NCI-H146 treated with DMSO at 0.1 percent for 48 hours (cell line): Measurements from ENCODE around the gene SNRPA.
A peak's percentile ranks its signal among the peaks of the same experiment; 100 is the strongest.

Source experiments
- DNase-seq: peaks from one replicate; lab custom pipeline; 2025; ENCODE audit not compliant: unreplicated experiment; lab: John Stamatoyannopoulos, UW

Gene SNRPA

GRCh38 chr19:40750874-40751537, at the start of gene SNRPA:
TSS of gene SNRPA (plus strand) at chr19:40751203. CDS start at chr19:40751409, 206 bp downstream.
- peak; percentile 95 for DNase-seq

DNA sequence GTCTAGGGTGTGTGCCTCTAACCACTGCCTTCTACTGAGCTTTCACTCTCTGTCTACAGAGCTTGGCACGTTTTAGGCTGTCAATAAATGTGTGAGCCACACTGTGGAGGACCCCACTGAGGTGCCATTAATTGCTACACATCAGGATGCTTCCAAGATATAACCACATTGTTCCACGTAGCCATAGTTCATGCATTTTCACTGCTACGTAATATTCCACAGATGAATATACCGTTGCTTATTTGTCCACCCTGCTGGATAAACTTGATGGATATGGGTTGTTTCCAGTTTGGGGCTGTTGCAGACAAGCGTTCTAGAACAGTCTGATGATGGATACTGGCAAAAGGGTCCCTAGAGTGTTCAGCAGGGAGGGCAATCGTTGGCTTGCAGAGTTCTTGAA, 49.2 kb upstream of the SNRPA start:
- no peak for DNase-seq

DNA sequence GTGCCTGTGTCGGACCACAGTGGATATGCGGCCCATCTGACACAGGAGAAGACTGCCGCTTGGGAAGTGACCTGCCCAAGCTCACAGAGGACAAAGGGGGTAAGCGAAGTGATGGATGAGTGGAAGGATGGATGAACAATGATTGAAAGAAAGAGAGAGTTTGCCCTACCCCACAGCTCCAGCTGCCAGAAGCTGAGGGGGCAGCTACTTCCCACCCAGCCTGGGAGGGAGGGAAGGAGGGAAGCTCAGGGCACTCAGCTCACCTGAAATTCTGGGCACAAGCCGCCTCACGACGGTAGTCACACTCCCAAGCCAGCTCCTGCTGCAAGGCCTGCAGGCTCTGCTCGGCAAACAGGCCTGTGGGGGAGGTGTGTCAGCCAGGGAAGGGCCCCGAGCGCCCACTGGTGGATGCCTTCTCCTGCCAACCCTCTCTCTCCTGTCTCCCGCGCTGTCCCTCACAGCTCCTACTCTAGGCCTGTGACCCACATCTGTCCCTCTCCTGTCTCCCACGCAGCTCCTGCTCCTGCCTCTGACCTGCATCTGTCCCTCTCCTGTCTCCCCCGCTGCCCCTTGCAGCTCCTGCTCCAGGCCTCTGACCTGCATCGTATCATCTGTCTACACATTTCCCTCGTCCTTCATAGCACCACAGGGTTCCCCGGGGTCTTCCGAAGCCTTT, 48.5 kb upstream of the SNRPA start:
- DNase-seq = no peak

DNA sequence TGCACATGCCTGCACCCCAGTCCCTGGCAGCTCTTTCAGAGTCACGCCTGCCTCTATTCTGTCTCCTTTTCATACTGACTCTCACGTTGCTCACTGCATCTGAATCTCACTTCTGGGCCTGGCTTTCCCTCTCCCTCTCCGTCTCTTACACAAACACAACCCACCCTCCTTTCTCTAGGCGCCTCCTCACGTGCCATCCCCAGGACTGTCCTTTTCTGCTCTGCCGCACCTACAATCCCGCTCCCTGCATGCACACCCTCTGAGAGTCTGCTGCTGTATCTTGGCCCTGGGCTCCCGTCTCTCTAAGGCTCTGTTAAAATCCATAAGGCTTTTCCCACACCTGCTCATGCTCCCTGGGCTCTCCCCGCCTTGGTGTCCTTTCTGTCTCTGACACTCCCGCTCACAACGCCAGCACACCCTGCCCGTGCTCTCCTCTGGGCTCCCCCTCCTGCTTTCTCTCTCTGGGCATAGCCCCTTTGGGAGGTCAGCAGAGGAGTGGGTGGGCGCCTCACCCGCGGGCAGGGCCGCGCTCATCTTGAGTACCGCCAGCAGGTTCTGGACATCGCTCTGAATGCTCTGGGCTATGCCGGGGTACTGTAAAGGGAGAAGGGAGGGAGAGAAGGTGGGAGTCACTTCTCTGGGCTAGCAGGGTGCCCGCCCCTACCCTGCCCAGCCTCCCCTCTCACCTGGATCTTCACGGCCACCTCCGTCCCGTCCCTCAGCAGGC, 47.8 kb upstream of the SNRPA start:
- no peak for DNase-seq

GRCh38 chr19:40704491-40705361, 46.3 kb upstream of the SNRPA start:
- no peak for DNase-seq

GRCh38 chr19:40705362-40705651, 45.7 kb upstream of the SNRPA start:
- no peak for DNase-seq

- no peak for DNase-seq
Measured at GRCh38 chr19:40705950-40706619, 44.9 kb upstream of the SNRPA start.

GRCh38 chr19:40707615-40708014, 43.4 kb upstream of the SNRPA start:
- DNase-seq = no peak

DNA sequence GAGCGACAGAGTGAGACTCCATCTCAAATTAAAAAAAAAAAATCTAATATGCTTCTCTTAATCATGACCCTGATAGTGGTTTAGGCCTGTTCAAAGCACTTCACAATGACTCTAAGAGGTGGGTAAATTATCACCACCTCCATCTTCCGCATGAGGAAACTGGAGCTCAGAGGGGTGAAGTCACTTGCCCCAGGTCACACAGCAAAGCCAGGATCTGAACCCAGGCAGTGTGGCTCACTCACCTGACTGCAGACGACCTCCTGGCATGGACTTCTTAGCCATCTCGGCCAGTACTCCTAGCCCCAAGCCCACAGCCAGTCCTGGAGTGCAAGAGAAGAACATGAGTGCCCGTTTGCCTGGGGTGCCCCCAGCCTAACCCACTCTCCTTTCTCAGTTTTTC, 41.2 kb upstream of the SNRPA start:
- DNase-seq = no peak

GRCh38 chr19:40713939-40714338, 37.1 kb upstream of the SNRPA start:
- DNase-seq = no peak

DNA sequence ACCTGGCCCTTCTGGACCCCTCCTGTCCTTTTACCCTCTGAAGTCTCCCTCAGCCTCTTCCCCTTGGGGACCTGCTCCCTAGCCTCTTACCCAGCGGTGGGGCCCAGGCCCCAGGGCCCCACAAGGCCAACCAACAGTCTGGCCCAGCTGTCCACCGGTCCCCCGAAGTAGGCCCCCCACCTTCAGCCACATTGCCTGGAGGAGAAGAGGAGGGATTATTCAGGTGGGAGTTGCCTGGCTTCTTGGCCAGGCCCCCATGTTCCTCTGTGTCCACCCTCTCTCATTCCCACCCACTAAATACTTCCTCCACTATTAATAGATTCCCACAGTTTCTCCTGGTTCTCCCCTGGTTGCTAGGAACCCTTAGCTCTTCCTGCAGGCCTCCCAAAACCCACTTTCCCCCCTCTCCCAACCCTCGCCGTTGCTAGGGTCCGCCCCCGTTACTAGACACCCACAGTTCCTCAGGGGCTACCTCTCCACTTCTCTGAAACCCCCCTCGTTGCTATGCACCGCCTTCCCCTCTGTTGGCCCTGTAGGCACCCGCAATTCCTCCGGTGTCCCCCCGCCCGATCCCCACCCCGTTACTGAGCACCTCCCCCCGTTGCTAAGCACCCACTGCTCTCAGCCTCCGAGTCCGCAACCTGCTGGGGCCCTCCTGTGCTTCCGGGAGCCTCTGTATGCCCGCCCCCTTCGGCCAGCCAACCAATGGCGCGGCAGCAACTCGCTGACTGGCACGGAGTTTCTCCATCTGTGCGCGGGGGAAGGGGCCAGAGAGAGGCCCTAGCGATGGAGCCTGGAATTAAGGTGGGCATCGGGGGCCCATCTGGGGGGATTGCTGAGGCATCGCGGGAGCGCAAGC, 36.3 kb upstream of the SNRPA start:
- DNase-seq = peak; percentile 93

GRCh38 chr19:40716031-40716481, 34.9 kb upstream of the SNRPA start:
- DNase-seq = peak; percentile 44

- DNase-seq = peak; percentile 89
Measured at GRCh38 chr19:40716482-40717324, 34.3 kb upstream of the SNRPA start, which contains the start of the genes COQ8B and ITPKC. TSS of gene COQ8B (minus strand) at chr19:40716886. CDS start at chr19:40714632, 2,254 bp downstream. TSS of gene ITPKC (plus strand) at chr19:40717112. CDS start at chr19:40717136, 24 bp downstream.

- DNase-seq = no peak
Measured at GRCh38 chr19:40717325-40717879, 33.6 kb upstream of the SNRPA start.

DNA sequence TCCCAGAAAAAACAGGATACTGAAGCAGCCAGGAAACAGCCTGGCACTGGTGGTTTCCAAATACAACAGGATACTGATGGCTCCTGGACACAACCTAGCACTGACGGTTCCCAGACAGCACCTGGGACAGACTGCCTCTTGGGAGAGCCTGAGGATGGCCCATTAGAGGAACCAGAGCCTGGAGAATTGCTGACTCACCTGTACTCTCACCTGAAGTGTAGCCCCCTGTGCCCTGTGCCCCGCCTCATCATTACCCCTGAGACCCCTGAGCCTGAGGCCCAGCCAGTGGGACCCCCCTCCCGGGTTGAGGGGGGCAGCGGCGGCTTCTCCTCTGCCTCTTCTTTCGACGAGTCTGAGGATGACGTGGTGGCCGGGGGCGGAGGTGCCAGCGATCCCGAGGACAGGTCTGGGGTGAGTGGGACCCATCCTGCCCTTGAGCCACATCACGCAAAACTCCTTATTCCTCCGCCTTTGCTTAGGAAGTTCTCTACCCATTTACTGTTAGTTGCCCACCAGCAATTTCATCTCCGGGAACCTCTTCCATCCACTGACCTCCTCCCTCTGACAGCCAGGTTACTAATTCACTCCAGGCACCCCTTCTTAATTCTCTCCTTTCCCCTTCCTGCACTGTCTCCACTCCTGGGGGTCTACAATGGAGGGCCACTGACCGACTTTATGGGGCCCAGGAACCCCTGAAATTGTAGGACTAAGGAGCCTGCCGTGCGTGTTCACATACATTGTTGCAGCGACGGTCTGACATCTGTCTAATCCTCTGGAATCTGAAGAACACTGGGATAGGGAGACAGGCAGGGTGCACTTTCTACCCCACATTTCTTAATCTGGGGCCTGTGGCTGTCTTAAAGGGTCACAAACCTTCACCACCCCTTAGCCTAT, 32.9 kb upstream of the SNRPA start:
- no peak for DNase-seq

DNA sequence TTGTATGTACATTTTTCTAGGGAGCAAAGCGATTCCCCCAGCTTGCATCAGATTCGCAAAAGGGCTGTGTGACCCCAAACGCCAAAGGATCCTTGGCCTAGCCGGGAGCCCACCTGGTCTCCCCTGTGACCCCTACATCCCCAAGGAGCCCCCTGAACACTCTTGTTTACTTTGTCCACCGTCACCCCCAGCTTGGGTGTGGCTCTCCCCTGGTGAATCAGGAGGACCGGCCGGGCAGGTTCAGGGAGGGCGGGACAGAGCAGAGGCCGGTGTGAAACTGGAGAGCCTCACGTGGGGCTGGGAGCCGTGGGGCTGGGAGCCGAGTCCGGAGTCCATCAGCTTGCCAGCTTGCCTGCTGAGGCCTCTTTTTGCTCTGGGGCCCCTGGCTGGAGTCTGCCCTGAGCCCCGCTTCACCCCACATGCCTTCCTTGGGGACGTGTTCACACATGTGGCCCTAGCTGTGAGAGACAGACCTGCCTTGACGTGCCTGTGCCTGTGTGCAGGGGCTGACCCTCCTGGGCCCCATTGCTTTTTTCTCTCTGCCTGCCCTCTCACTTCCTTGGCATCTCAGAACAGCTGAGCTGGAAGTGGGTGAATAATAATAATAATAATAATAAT, 32.1 kb upstream of the SNRPA start:
- no peak for DNase-seq

DNA sequence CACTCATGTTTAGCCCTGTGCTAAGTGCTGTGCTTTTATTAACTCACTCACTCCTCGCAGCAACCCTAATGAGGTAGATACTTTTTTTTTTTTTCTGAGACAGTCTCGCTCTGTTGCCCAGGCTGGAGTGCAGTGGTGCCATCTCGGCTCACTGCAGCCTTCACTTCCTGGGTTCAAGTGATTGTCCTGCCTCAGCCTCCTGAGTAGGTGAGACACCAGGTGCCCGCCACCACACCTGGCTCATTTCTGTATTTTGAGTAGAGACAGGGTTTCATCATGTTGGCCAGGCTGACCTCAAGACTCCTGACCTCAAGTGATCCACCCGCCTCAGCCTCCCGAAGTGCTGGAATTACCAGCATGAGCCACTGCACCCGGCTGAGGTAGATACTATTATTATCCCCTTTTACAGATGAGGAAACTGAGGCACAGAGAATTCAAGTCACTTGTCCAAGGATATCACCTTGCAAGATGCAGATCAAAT, 31.5 kb upstream of the SNRPA start:
- DNase-seq = no peak
